HG02943 (cell line): ENCODE results near the gene BNIP5.

ENCODE experiments used
- ATAC-seq: cut with Tn5 transposase; IDR thresholded peaks from one replicate; pipeline ENCODE4 v1.9.1; 2021; ENCODE audit warnings: mild to moderate bottlenecking, low read depth, moderate library complexity; ENCODE audit not compliant: unreplicated experiment

Gene BNIP5

GRCh38 chr6:36269834-36270705 lies 66.6 kb downstream of the BNIP5 start, which contains the start of gene PNPLA1:
TSS of gene PNPLA1 (plus strand) at chr6:36270060. CDS start at chr6:36270460, 400 bp downstream.
- no peak for ATAC-seq

- ATAC-seq, result no peak
Observed at GRCh38 chr6:36268478-36269275, 68.0 kb downstream of the BNIP5 start.

DNA sequence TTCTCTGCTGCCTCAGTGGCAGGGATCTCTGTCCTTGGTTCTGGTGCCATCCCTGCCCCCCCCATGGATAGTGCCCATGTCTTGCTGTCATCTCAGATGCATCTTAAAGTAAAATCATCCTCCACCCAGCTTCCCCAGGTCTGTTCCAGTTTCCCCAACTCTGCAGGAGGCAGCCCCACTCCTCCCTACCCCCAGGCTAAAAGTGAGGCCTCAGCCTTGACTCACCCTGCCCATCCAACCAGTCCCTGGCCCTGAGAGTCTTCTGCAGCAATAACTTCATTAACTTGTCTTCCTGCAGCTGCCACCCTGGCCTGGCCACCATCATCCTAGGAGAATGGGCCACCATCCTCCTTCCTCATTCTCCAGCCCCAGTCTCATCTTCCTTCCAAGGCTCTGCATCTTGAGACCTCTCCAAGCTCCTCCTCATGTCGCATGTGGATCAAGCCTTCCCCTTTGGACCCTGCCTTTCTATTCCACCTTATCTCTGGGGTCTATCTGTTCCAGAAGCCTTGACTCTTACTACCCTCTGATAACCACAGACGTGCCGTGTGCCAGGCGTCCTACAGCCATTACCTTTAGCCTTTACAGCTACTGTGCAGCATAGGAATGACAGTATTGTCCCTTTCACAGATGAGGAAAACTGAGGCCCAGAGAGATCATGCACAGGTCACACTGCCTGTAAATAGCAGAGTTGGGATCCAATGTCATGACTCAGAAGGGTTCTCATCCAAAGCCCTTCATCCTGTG lies 68.8 kb downstream of the BNIP5 start:
- ATAC-seq, result no peak

DNA sequence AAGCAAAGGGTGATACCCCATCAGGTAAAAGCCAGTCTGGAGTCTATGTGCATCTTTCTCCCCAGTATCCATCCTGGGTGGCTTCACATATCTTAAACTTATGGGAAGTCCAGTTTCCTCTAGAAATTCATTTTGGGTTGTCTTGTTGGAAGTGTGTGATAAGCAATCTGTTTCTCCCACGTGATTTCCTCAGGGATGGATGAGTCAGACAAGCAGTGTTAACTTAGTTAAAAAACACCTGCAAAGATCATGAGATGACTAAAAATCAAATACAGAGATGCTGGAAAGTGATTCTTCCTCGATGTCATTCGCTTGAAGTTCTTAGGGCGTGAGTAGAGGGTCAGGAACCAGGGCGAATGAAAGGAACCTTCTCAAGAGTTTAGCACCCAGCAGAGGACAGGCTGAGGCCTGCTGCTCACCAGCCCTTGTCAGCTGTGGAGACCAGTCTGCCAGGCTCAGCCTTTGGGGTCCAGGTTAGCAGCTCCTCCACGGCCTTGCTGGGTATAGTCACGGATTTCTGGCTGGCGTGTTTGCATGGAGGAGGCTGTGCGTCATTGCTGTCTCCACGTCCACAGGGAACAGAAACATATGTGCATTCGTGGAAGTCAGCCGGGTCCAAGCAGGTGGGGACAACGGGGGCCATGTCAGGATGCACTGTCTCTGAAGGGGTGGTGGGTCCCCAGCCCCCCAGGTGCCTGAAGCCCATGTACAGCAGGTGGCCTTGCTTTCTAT lies 69.6 kb downstream of the BNIP5 start:
- ATAC-seq, result no peak
